Caco-2 (cell line): ENCODE data around the gene TCF20. TPM values are rescaled to one million over a fixed set of nuclear protein-coding genes. Genes with fewer than 3 reads are reported as not detected.

Source experiments
- BruUV-seq: library from RNA; stranded (reverse); fragments of 400-500 nt; replicated peaks from 2 replicates; lab custom pipeline; 2021; lab: Mats Ljungman, UMichigan
- CTCF ChIA-PET: fragments of 300-600 bp; sonication (Branson Sonifier 250); formaldehyde crosslinking; loops from one replicate; lab custom pipeline; 2022; ENCODE audit warnings: antibody characterized with exemption; lab: Charles Lee
- POLR2A ChIA-PET: fragments of 300-600 bp; sonication (Branson Sonifier 250); formaldehyde crosslinking; loops from one replicate; lab custom pipeline; 2022; ENCODE audit warnings: antibody characterized with exemption; lab: Charles Lee
- DNase-seq, 2 experiments: peaks; one replicate each; pipeline versions ENCODE4 v3.0.0 to v3.0.0-alpha.2; 2020 to 2022
- H3K27me3 ChIP-seq: replicated peaks from 2 replicates; pipeline ENCODE4 v1.6.0; 2011; ENCODE audit warnings: low read length; ENCODE audit not compliant: control insufficient read depth, insufficient read depth
- H3K36me3 ChIP-seq: 2 replicates; pipeline ENCODE4 v1.5.1; 2011; ENCODE audit warnings: low read length; ENCODE audit not compliant: control insufficient read depth, insufficient read depth
- H3K4me1 ChIP-seq: fragments of 250-450 bp; sonication (Bioruptor Pico); 2 replicates; pipeline ENCODE4 v1.5.1; 2020; ENCODE audit warnings: mild to moderate bottlenecking
- H3K4me3 ChIP-seq: 2 replicates; pipeline ENCODE4 v1.5.1; 2011; ENCODE audit warnings: low read depth, mild to moderate bottlenecking, control low read depth, low read length
- H3K9me3 ChIP-seq: fragments of 250-450 bp; sonication (Bioruptor Pico); 2 replicates; pipeline ENCODE4 v1.5.1; 2020; ENCODE audit warnings: mild to moderate bottlenecking, moderate library complexity
- H3K27ac Mint-ChIP-seq: one replicate; pipeline ENCODE4 v1.8.0; 2022; ENCODE audit warnings: mixed read lengths; ENCODE audit not compliant: unreplicated experiment
- H3K27me3 Mint-ChIP-seq: one replicate; pipeline ENCODE4 v1.8.0; 2022; ENCODE audit warnings: mixed read lengths; ENCODE audit not compliant: insufficient read depth, unreplicated experiment
- H3K36me3 Mint-ChIP-seq: one replicate; pipeline ENCODE4 v1.8.0; 2022; ENCODE audit warnings: mild to moderate bottlenecking, mixed read lengths; ENCODE audit not compliant: insufficient read depth, unreplicated experiment
- H3K4me1 Mint-ChIP-seq: one replicate; pipeline ENCODE4 v1.8.0; 2022; ENCODE audit warnings: low read depth, mixed read lengths; ENCODE audit not compliant: unreplicated experiment
- H3K4me3 Mint-ChIP-seq: one replicate; pipeline ENCODE4 v1.8.0; 2022; ENCODE audit warnings: mild to moderate bottlenecking, moderate library complexity, mixed read lengths; ENCODE audit not compliant: unreplicated experiment
- H3K9me3 Mint-ChIP-seq: one replicate; pipeline ENCODE4 v1.8.0; 2022; ENCODE audit warnings: mixed read lengths; ENCODE audit not compliant: unreplicated experiment
- CTCF ChIP-seq, 2 experiments: fragments of 200-600 bp in 1 of 2; IDR thresholded peaks; 1 replicate in 1 of 2; 2 replicates in 1 of 2; pipeline versions ENCODE4 v1.5.1 to v1.8.0; 2011 to 2022; ENCODE audit warnings: antibody characterized with exemption in 1 of 2, control low read depth in 1 of 2, inconsistent platforms in 1 of 2, low read depth in 1 of 2, low read length in 1 of 2, mild to moderate bottlenecking in 1 of 2, moderate library complexity in 1 of 2; ENCODE audit not compliant: insufficient read depth in 1 of 2, severe bottlenecking in 1 of 2, unreplicated experiment in 1 of 2
- intact Hi-C: fragments of 100-400 bp; cut with micrococcal nuclease; formaldehyde crosslinking; loops from one replicate; pipeline ENCODE4 v1.10.0; 2022; ENCODE audit not compliant: unreplicated experiment
- total RNA-seq: library from RNA; stranded (reverse); gene quantifications from 2 replicates; pipeline ENCODE4 v1.2.3, GENCODE V29; 2022

Gene TCF20
- total RNA-seq, 1 experiment from 2014 or later = 82.7 TPM

GRCh38 chr22:42281284-42281683 is 10.8 kb upstream of the TCF20 start:
- Mint-ChIP-seq H3K4me1 (peaks cover 31% of the 10 kb centered on the region), H3K9me3 (no peaks in the 10 kb centered on the region), H3K36me3 (peaks cover 15% of the 10 kb centered on the region), H3K27me3 (no peaks in the 10 kb centered on the region), H3K27ac (peak overlapping the region; percentile 75), H3K4me3 (no peak overlapping the region)
- 0 out of 2 replicates have a peak, but pooled peaks cover 2% of the 10 kb centered on the region for H3K36me3 ChIP-seq
- DNase-seq = no peak
- ChIA-PET CTCF (interaction anchor here (0.7 to 1.6 kb wide), 2 partner anchors 22 to 163 kb away, joined by 3 to 6 read pairs; no protein-coding TSS in a partner anchor), POLR2A (no interaction called here)
- H3K4me3 ChIP-seq = no peak overlapping the region
- H3K9me3 ChIP-seq = no peaks in the 10 kb centered on the region
- no TSS peak for BruUV-seq
- intact Hi-C loops = no loop called here
- H3K4me1 ChIP-seq = peaks cover 73% of the 10 kb centered on the region
- H3K27me3 ChIP-seq = no peaks in the 10 kb centered on the region
- TF ChIP-seq CTCF (IDR thresholded peaks at IDR 0.05; ENCODE audit: insufficient read depth in 1 of 2, low read depth in 1 of 2, low read length in 1 of 2, severe bottlenecking in 1 of 2, unreplicated experiment in 1 of 2) = no peak

- Histone ChIP-seq H3K9me3 (no peaks in the 10 kb centered on the region), H3K4me3 (no peak overlapping the region), H3K36me3 (0 out of 2 replicates have a peak, but pooled peaks cover 2% of the 10 kb centered on the region), H3K27me3 (no peaks in the 10 kb centered on the region), H3K4me1 (peaks cover 69% of the 10 kb centered on the region)
- no peak for DNase-seq
- no peaks in the 10 kb centered on the region for H3K9me3 Mint-ChIP-seq
- no peak overlapping the region for H3K4me3 Mint-ChIP-seq
- peak overlapping the region; percentile 75 for H3K27ac Mint-ChIP-seq
- H3K4me1 Mint-ChIP-seq = peaks cover 31% of the 10 kb centered on the region
- no TSS peak for BruUV-seq
- ChIA-PET CTCF (interaction anchor here (1.6 kb wide), 1 partner anchor 23 kb away, joined by 6 read pairs; no protein-coding TSS in a partner anchor), POLR2A (no interaction called here)
- H3K36me3 Mint-ChIP-seq = peaks cover 19% of the 10 kb centered on the region
- H3K27me3 Mint-ChIP-seq = no peaks in the 10 kb centered on the region
- TF ChIP-seq CTCF (IDR thresholded peaks at IDR 0.05; ENCODE audit: insufficient read depth in 1 of 2, low read depth in 1 of 2, low read length in 1 of 2, severe bottlenecking in 1 of 2, unreplicated experiment in 1 of 2) = no peak
- intact Hi-C loops = no loop called here
Observed at GRCh38 chr22:42280836-42281235, 10.4 kb upstream of the TCF20 start.

GRCh38 chr22:42280140-42280539 is 9.7 kb upstream of the TCF20 start:
- ChIA-PET CTCF (no interaction called here), POLR2A (interaction anchor here (0.6 kb wide), 1 partner anchor 325 kb away, joined by 4 read pairs; no protein-coding TSS in a partner anchor)
- Mint-ChIP-seq H3K36me3 (peaks cover 25% of the 10 kb centered on the region), H3K27me3 (no peaks in the 10 kb centered on the region), H3K27ac (peak overlapping the region; percentile 55), H3K9me3 (no peaks in the 10 kb centered on the region), H3K4me3 (no peak overlapping the region), H3K4me1 (peaks cover 31% of the 10 kb centered on the region)
- H3K4me1 ChIP-seq = peaks cover 67% of the 10 kb centered on the region
- no peak for DNase-seq
- H3K27me3 ChIP-seq = no peaks in the 10 kb centered on the region
- no TSS peak for BruUV-seq
- intact Hi-C loops = no loop called here
- TF ChIP-seq CTCF (IDR thresholded peaks at IDR 0.05; ENCODE audit: insufficient read depth in 1 of 2, low read depth in 1 of 2, low read length in 1 of 2, severe bottlenecking in 1 of 2, unreplicated experiment in 1 of 2) = no peak
- H3K36me3 ChIP-seq = 0 out of 2 replicates have a peak, but pooled peaks cover 2% of the 10 kb centered on the region
- no peaks in the 10 kb centered on the region for H3K9me3 ChIP-seq
- no peak overlapping the region for H3K4me3 ChIP-seq
